Measurements from ENCODE around the gene TOR2A.

Gene TOR2A

GRCh38 chr9:127776195-127776923, 41.3 kb upstream of the TOR2A start:
- H3K9me3 ChIP-seq (ENCODE audit: control insufficient read depth, low read depth, low read length), result no peaks in the 10 kb centered on the region
- H3K27me3 ChIP-seq (ENCODE audit: control insufficient read depth, insufficient read depth, low read length), result no peaks in the 10 kb centered on the region
- peaks cover 4% of the 10 kb centered on the region for H3K4me1 ChIP-seq (ENCODE audit: control insufficient read depth, low read depth, low read length)
- no peak overlapping the region for H3K4me3 ChIP-seq (ENCODE audit: low read length)
- H3K36me3 ChIP-seq (ENCODE audit: control insufficient read depth, low read depth, low read length), result no peaks in the 10 kb centered on the region
- H3K27ac ChIP-seq (ENCODE audit: low read length), result no peak overlapping the region
- no peak overlapping the region for H3K9ac ChIP-seq (ENCODE audit: low read length)

DNA sequence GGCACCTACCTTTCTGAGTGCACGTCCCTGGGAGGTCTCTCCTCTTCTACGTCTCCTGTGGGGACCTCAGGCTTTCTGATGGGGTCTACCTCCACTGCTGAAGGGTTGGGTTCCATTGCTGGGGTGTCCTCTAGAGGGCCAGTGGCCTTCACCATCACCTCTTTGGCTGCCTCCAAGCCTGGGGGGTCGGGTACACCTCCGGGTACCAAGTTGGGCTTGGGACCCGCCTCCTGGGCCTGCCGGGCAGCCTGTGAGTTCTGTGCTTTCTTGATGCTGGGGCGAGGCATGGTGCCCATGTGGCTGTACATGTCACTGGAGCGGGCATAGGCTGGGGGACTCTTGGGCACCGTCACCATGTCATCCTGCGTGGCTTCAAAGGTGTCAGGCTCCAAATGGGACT, 38.9 kb upstream of the TOR2A start:
- H3K9me3 ChIP-seq (ENCODE audit: control insufficient read depth, low read depth, low read length), result no peaks in the 10 kb centered on the region
- no peak overlapping the region for H3K27ac ChIP-seq (ENCODE audit: low read length)
- no peak overlapping the region for H3K9ac ChIP-seq (ENCODE audit: low read length)
- H3K27me3 ChIP-seq (ENCODE audit: control insufficient read depth, insufficient read depth, low read length), result peaks cover 9% of the 10 kb centered on the region
- H3K4me1 ChIP-seq (ENCODE audit: control insufficient read depth, low read depth, low read length), result peaks cover 15% of the 10 kb centered on the region
- H3K4me3 ChIP-seq (ENCODE audit: low read length), result no peak overlapping the region
- H3K36me3 ChIP-seq (ENCODE audit: control insufficient read depth, low read depth, low read length), result no peaks in the 10 kb centered on the region

- no peaks in the 10 kb centered on the region for H3K9me3 ChIP-seq (ENCODE audit: control insufficient read depth, low read depth, low read length)
- H3K36me3 ChIP-seq (ENCODE audit: control insufficient read depth, low read depth, low read length), result no peaks in the 10 kb centered on the region
- peaks cover 9% of the 10 kb centered on the region for H3K27me3 ChIP-seq (ENCODE audit: control insufficient read depth, insufficient read depth, low read length)
- H3K4me1 ChIP-seq (ENCODE audit: control insufficient read depth, low read depth, low read length), result peaks cover 15% of the 10 kb centered on the region
- H3K27ac ChIP-seq (ENCODE audit: low read length), result no peak overlapping the region
- H3K4me3 ChIP-seq (ENCODE audit: low read length), result no peak overlapping the region
- no peak overlapping the region for H3K9ac ChIP-seq (ENCODE audit: low read length)
These were observed 38.2 kb upstream of the TOR2A start for GRCh38 chr9:127773272-127773671.

- no peaks in the 10 kb centered on the region for H3K9me3 ChIP-seq (ENCODE audit: control insufficient read depth, low read depth, low read length)
- H3K9ac ChIP-seq (ENCODE audit: low read length), result no peak overlapping the region
- peaks cover 15% of the 10 kb centered on the region for H3K4me1 ChIP-seq (ENCODE audit: control insufficient read depth, low read depth, low read length)
- peaks cover 9% of the 10 kb centered on the region for H3K27me3 ChIP-seq (ENCODE audit: control insufficient read depth, insufficient read depth, low read length)
- no peaks in the 10 kb centered on the region for H3K36me3 ChIP-seq (ENCODE audit: control insufficient read depth, low read depth, low read length)
- no peak overlapping the region for H3K4me3 ChIP-seq (ENCODE audit: low read length)
- no peak overlapping the region for H3K27ac ChIP-seq (ENCODE audit: low read length)
These were observed 37.5 kb upstream of the TOR2A start for GRCh38 chr9:127772603-127773002.

DNA sequence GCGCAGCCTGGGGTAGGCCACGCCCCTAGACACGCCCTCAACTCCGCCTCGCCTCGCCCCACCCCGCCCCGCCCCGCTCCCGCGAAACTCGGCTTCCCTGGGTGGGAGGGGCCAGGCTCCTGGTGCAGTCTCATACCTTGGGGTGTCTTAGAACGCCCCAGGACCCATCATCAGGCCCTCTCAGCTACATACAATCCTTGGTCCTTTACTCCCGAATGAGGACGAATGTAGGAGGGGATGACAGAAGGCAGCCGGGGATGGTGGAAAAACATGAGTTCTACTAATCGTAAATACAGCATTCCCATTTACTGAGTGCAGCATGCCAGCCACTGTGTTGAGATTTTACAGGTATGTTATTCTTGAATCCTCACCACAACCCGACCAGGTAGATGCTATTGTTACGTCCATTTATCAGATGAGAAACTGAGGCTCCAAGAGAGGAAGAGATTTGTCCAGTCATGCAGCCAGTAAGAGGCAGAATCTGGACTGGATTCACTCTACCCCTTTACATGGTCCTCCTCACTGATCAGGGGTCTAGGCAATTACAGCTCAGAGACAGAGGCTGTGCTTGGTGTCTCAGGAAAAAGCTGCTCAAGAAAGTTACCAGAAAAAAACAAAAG, 36.6 kb upstream of the TOR2A start:
- Histone ChIP-seq H3K36me3 (ENCODE audit: control insufficient read depth, low read depth, low read length) (no peaks in the 10 kb centered on the region), H3K9me3 (ENCODE audit: control insufficient read depth, low read depth, low read length) (no peaks in the 10 kb centered on the region), H3K4me1 (ENCODE audit: control insufficient read depth, low read depth, low read length) (peaks cover 15% of the 10 kb centered on the region), H3K27me3 (ENCODE audit: control insufficient read depth, insufficient read depth, low read length) (peaks cover 9% of the 10 kb centered on the region), H3K4me3 (ENCODE audit: low read length) (peak overlapping the region; percentile 50), H3K9ac (ENCODE audit: low read length) (no peak overlapping the region), H3K27ac (ENCODE audit: low read length) (no peak overlapping the region)

DNA sequence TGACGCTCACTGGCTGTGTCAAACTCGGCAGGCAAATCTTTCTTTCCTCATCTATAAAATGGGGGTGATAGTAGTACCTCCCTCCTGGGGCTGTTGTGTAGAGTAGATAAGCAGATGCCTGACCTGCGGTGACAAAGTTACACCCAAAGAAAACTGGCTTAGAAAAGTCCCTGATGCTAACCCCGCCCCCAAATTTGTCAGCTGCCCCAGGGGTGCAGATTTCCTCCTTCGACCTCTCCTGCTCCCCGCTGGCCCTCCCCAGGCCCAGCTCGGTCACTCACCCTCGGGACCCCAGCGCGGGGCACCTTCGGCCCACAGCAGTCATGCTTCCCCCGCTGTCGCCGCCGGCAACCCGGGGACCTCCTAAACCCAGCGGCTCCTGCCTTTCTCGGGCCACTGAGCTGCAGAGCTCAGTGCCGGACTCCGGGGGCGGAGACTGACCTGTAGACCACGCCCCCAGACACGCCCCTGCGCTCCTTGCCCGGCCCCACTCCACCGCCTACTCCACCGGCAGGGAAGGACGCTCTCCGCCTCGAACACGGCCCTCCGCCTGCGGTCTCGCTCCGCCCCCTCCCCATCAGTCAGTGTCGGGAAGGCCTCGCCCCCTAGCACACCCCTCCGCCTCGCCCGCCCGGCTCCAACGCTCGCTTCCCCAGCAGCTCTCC, 35.9 kb upstream of the TOR2A start:
- peaks cover 9% of the 10 kb centered on the region for H3K27me3 ChIP-seq (ENCODE audit: control insufficient read depth, insufficient read depth, low read length)
- no peak overlapping the region for H3K9ac ChIP-seq (ENCODE audit: low read length)
- no peaks in the 10 kb centered on the region for H3K9me3 ChIP-seq (ENCODE audit: control insufficient read depth, low read depth, low read length)
- H3K4me3 ChIP-seq (ENCODE audit: low read length), result peak overlapping the region; percentile 55
- peaks cover 15% of the 10 kb centered on the region for H3K4me1 ChIP-seq (ENCODE audit: control insufficient read depth, low read depth, low read length)
- H3K27ac ChIP-seq (ENCODE audit: low read length), result no peak overlapping the region
- no peaks in the 10 kb centered on the region for H3K36me3 ChIP-seq (ENCODE audit: control insufficient read depth, low read depth, low read length)

DNA sequence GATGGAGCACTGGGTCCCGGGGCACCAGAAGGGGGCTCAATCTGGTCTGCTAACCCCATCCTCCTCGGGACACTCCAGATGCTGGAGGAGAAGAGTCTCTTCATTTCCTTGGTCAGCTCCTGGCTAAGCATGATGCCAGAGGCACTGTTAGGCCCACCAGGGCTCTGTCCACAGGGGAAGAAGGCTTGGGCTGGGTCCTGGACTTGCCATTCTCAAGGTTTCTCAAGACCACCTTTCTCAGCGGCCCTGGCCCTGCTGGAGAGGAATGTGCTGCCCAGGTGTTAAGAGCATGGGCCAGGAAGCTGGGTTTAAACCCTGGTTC, 35.5 kb upstream of the TOR2A start:
- H3K4me1 ChIP-seq (ENCODE audit: control insufficient read depth, low read depth, low read length), result peaks cover 15% of the 10 kb centered on the region
- H3K27ac ChIP-seq (ENCODE audit: low read length), result no peak overlapping the region
- peaks cover 9% of the 10 kb centered on the region for H3K27me3 ChIP-seq (ENCODE audit: control insufficient read depth, insufficient read depth, low read length)
- peak overlapping the region; percentile 55 for H3K4me3 ChIP-seq (ENCODE audit: low read length)
- no peaks in the 10 kb centered on the region for H3K36me3 ChIP-seq (ENCODE audit: control insufficient read depth, low read depth, low read length)
- no peaks in the 10 kb centered on the region for H3K9me3 ChIP-seq (ENCODE audit: control insufficient read depth, low read depth, low read length)
- H3K9ac ChIP-seq (ENCODE audit: low read length), result no peak overlapping the region

GRCh38 chr9:127769929-127770582, 35.0 kb upstream of the TOR2A start:
- no peaks in the 10 kb centered on the region for H3K9me3 ChIP-seq (ENCODE audit: control insufficient read depth, low read depth, low read length)
- no peaks in the 10 kb centered on the region for H3K36me3 ChIP-seq (ENCODE audit: control insufficient read depth, low read depth, low read length)
- H3K9ac ChIP-seq (ENCODE audit: low read length), result no peak overlapping the region
- peaks cover 15% of the 10 kb centered on the region for H3K4me1 ChIP-seq (ENCODE audit: control insufficient read depth, low read depth, low read length)
- peak overlapping the region; percentile 55 for H3K4me3 ChIP-seq (ENCODE audit: low read length)
- H3K27ac ChIP-seq (ENCODE audit: low read length), result no peak overlapping the region
- peaks cover 9% of the 10 kb centered on the region for H3K27me3 ChIP-seq (ENCODE audit: control insufficient read depth, insufficient read depth, low read length)

DNA sequence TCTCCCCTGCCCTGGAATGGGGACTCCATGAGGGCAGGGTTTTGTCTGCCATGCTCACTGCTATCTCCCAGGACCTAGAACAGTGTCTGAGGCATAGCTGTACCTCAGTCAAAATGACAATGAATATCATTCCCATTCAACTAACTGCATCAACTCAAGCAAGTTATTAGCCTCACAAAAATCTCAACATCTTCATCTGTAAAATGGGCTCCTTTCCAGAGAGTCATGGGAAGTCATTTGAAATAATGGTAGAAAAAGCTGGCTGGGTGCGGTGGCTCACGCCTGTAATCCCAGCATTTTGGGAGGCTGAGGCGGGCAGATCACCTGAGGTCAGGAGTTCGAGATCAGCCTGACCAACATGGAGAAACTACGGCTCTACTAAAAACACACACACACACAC, 34.0 kb upstream of the TOR2A start:
- peaks cover 9% of the 10 kb centered on the region for H3K27me3 ChIP-seq (ENCODE audit: control insufficient read depth, insufficient read depth, low read length)
- no peak overlapping the region for H3K27ac ChIP-seq (ENCODE audit: low read length)
- H3K36me3 ChIP-seq (ENCODE audit: control insufficient read depth, low read depth, low read length), result no peaks in the 10 kb centered on the region
- H3K9ac ChIP-seq (ENCODE audit: low read length), result no peak overlapping the region
- H3K4me1 ChIP-seq (ENCODE audit: control insufficient read depth, low read depth, low read length), result peaks cover 15% of the 10 kb centered on the region
- no peak overlapping the region for H3K4me3 ChIP-seq (ENCODE audit: low read length)
- H3K9me3 ChIP-seq (ENCODE audit: control insufficient read depth, low read depth, low read length), result no peaks in the 10 kb centered on the region

DNA sequence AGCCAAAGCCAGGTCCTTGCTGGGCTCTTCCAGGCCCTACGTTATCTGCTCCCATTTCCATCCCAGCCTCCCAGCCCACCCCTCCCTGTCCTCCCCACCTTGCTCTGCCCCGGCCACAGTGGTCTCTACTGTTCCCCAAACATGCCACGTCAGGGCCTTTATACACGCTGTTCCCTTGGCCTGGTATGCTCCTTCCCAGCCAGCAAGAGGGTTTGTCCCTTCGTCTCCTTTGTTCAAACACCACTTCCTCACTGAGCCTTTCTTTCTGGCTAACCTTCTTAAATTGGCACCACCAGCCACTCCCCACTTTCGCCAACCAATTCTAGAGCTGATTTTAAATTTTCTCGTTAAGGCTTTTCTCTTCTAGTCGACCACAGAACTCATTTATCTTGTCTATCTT, 33.6 kb upstream of the TOR2A start:
- Histone ChIP-seq H3K4me3 (ENCODE audit: low read length) (no peak overlapping the region), H3K36me3 (ENCODE audit: control insufficient read depth, low read depth, low read length) (no peaks in the 10 kb centered on the region), H3K9me3 (ENCODE audit: control insufficient read depth, low read depth, low read length) (no peaks in the 10 kb centered on the region), H3K9ac (ENCODE audit: low read length) (no peak overlapping the region), H3K4me1 (ENCODE audit: control insufficient read depth, low read depth, low read length) (peaks cover 15% of the 10 kb centered on the region), H3K27ac (ENCODE audit: low read length) (no peak overlapping the region), H3K27me3 (ENCODE audit: control insufficient read depth, insufficient read depth, low read length) (peaks cover 9% of the 10 kb centered on the region)

- Histone ChIP-seq H3K4me1 (ENCODE audit: control insufficient read depth, low read depth, low read length) (peaks cover 15% of the 10 kb centered on the region), H3K27ac (ENCODE audit: low read length) (no peak overlapping the region), H3K36me3 (ENCODE audit: control insufficient read depth, low read depth, low read length) (no peaks in the 10 kb centered on the region), H3K9ac (ENCODE audit: low read length) (no peak overlapping the region), H3K9me3 (ENCODE audit: control insufficient read depth, low read depth, low read length) (no peaks in the 10 kb centered on the region), H3K27me3 (ENCODE audit: control insufficient read depth, insufficient read depth, low read length) (peaks cover 9% of the 10 kb centered on the region), H3K4me3 (ENCODE audit: low read length) (no peak overlapping the region)
These were observed 32.8 kb upstream of the TOR2A start for GRCh38 chr9:127767909-127768331.

Measured in iPS-18a (cell line).